Measurements from ENCODE around the gene POLN. TPM values are rescaled to one million over a fixed set of nuclear protein-coding genes. Genes with fewer than 3 reads are reported as not detected.

The POLN gene
- total RNA-seq, 2 experiments from 2014 or later = 5.5 to 5.6 TPM

DNA sequence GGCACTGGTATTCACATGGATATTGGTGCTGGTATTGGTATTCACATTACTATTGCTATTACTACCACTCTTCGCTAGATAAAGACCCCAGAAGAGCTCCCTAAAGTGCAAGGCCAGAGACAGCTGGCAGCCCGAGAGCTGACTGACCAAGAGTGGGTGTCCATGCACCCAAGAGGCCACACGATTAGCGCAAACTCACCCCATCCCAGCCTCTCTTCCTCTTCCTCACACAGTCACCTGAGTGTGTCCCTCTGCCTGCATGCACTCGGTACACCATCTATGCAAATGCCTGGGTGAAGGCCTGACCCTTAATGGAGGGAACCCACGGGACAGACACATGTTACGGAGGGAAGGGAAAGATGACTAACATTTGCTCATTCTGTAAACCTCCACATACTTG is 86.7 kb downstream of the POLN start:
- Mint-ChIP-seq H3K4me1 (no peaks in the 10 kb centered on the region), H3K27ac (no peak overlapping the region), H3K27me3 (no peaks in the 10 kb centered on the region), H3K4me3 (no peak overlapping the region), H3K9me3 (ENCODE audit: low read depth) (no peaks in the 10 kb centered on the region), H3K36me3 (peaks cover 5% of the 10 kb centered on the region)
- ATAC-seq (no peak), DNase-seq (no peak)
- CTCF ChIA-PET = no interaction called here

DNA sequence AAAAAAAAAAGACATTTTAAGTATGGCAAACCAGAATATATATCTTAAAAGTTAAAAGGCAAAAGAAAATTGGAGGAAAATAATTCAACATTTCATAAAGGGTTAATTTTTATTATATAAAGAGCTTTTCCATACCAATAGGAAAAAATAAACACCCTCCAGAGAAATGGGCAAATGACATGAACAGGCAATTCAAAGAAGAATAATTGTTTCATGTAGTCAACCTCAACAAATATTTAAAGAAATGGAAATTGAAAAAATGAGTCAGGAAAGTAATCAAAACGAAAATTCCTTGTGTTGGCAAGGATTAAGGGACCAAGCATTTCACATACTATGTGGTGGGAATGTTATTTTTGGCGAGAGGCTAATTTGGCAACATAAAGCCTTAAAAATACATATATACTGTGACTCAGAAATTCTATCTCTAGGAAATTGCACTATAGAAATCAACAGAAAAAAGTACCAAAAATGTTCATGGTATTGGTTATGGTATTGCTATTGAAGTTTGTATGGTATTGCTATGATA is 87.6 kb downstream of the POLN start:
- DNase-seq (no peak), ATAC-seq (no peak)
- Mint-ChIP-seq H3K36me3 (peaks cover 5% of the 10 kb centered on the region), H3K9me3 (ENCODE audit: low read depth) (no peaks in the 10 kb centered on the region), H3K27ac (no peak overlapping the region), H3K4me1 (no peaks in the 10 kb centered on the region), H3K27me3 (no peaks in the 10 kb centered on the region), H3K4me3 (no peak overlapping the region)
- CTCF ChIA-PET = no interaction called here

DNA sequence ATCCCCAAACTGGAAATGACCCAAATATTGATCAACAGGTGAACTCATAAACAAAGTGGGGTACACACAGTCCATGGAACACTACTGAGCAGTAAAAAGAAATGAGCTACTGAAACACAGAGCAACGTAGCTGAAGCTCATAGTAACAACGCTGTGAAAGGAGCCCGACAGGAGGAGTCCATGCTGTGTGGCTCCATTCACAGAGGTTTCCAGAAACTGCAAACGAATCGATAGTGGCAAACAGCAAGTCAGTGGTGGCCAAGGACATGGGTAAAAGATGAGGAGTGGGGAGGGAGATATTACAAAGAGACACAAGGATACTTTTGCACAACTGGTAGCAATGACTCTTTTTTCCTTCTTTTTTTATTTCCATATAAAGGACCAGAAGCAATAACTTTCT is 90.4 kb downstream of the POLN start:
- no peak overlapping the region for H3K27ac Mint-ChIP-seq
- H3K36me3 Mint-ChIP-seq = peaks cover 5% of the 10 kb centered on the region
- CTCF ChIA-PET = no interaction called here
- H3K4me1 Mint-ChIP-seq = no peaks in the 10 kb centered on the region
- H3K9me3 Mint-ChIP-seq (ENCODE audit: low read depth) = no peaks in the 10 kb centered on the region
- DNase-seq = no peak
- H3K4me3 Mint-ChIP-seq = no peak overlapping the region
- no peak for ATAC-seq
- no peaks in the 10 kb centered on the region for H3K27me3 Mint-ChIP-seq

DNA sequence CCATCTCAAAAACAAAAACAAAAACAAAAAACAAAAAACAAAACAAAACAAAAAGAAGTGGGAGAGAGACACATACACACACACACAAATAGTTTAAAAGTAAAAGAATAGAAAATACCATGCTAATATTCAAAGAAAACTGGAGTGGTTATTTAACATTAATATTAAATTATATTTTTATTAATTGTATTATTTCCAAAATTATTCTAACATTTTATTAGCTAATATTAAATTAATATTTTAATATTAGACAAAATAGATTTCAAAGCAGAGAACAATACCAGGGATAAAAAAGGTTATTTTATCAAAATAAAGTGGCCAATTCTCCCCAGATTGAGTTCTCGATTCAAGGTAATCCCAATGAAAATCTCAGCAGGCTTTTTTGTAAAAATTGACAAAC is 91.8 kb downstream of the POLN start:
- H3K4me1 Mint-ChIP-seq = no peaks in the 10 kb centered on the region
- no peak for ATAC-seq
- no peak overlapping the region for H3K27ac Mint-ChIP-seq
- H3K9me3 Mint-ChIP-seq (ENCODE audit: low read depth) = no peaks in the 10 kb centered on the region
- no peaks in the 10 kb centered on the region for H3K27me3 Mint-ChIP-seq
- H3K4me3 Mint-ChIP-seq = no peak overlapping the region
- CTCF ChIA-PET = no interaction called here
- H3K36me3 Mint-ChIP-seq = peaks cover 4% of the 10 kb centered on the region
- no peak for DNase-seq

DNA sequence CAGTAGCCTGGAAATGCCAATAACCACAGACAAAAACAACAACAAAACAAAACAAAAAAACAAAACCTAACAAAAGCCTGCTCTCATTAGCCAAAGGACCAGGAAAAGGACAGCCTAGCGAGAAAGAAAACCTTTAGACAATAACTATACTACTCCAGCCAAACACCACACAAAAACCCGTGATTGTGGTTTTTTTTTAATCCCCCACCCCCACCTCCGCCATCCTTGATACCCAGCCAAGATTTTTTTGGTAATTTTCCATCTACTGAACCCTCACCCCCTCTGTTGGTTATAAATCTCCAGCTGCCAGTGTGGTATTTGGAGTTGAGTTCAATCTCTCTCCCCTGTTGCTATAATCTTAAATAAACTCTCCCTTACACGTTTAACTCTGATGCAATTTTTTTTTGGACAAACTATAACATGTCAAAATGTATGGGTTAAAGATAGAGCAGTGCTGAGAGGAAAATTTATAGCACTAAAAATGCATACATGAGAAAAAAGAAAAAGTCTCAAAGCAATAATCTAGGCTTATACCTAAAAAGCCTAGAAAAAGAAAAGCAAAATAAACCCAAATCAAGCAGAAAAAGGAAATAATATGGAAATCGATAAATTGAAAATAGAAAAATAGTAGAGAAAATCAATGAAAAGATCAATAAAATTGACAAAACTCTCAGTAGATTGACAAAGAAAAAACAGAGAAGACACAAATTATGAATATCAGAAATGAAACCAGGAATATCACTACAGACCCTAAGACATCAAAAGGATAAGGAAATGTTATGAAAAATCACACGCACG is 99.1 kb downstream of the POLN start:
- Mint-ChIP-seq H3K4me3 (no peak overlapping the region), H3K36me3 (no peaks in the 10 kb centered on the region), H3K9me3 (ENCODE audit: low read depth) (no peaks in the 10 kb centered on the region), H3K27me3 (peaks cover 3% of the 10 kb centered on the region), H3K4me1 (peaks cover 3% of the 10 kb centered on the region), H3K27ac (no peak overlapping the region)
- no peak for ATAC-seq
- CTCF ChIA-PET = interaction anchor here (1.8 kb wide), 1 partner anchor 17 kb away, joined by 4 read pairs; no protein-coding TSS in a partner anchor
- DNase-seq = no peak

DNA sequence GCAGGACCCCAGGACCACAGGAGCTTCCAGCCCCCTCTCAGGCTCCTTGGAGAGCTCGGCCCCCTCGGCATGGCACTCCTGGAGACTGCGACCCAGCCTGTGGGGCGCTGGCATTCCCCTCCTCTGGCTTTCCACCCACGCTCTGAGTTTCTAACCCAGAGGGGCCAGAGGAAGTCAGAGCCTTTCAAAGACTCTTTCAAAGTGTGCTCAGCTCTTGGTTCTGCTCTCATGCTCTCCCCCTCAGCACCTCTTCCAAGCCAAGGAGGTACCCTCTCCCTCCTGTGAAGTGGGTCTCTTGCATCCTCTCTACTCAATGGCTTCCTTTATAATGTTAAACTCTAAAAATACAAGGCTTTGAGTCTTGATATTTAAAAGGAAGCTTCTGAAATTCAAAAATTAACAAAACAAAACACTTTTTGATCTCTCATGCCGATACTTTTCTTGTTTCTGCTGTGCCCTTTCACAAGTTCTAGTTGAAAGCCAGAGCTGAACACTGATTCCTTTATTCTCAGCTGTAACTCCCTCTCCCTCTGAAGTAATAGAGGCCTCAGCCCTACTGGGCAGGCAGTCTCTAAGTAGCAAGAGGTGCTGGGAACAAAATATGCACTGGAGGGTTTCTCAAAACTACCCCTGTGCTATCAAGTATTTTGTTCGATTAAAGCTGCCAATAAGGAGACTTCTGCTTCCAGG is 100.0 kb downstream of the POLN start:
- peaks cover 3% of the 10 kb centered on the region for H3K4me1 Mint-ChIP-seq
- no peak overlapping the region for H3K27ac Mint-ChIP-seq
- no peak for DNase-seq
- H3K27me3 Mint-ChIP-seq = peaks cover 5% of the 10 kb centered on the region
- H3K4me3 Mint-ChIP-seq = no peak overlapping the region
- no peaks in the 10 kb centered on the region for H3K9me3 Mint-ChIP-seq (ENCODE audit: low read depth)
- CTCF ChIA-PET = interaction anchor here (1.1 to 1.8 kb wide), 2 partner anchors 9 to 18 kb away, joined by 3 to 4 read pairs; no protein-coding TSS in a partner anchor
- ATAC-seq = no peak
- no peaks in the 10 kb centered on the region for H3K36me3 Mint-ChIP-seq

DNA sequence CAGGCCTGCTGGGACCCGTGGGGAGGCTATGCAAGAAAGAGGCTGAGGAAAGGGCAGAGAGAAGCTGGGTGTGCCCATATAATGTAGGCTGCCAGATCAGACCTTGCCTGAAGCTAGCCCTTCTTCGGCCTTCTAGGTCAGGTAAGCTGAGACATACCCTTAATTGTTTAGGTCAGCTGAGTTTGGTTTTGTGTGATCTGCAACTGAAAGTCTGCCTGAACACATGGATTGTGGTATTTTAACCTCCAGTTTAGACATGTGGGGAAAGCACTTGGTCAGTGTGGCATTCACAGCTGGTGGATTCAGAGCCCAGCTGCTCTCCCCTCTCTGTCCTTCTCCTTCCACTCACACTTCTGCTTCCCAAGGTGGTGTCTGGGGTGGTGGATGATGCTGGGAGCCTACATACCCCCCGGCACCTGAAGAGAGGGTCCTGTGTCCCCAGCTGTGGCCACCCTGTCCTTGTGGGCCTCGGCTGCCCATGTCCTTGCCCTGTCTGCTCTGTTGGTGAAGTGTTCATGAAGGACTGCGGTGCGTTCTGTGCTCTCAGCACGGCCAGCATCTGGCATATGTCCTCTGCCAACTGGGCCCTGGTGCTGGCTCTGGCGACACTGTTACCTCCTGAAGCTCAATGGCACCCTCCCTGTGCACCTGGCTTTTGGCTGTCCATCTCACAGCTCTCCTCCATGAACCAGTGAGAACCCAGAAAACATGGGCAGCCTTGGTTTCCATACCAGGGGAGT is 100.7 kb downstream of the POLN start:
- H3K4me1 Mint-ChIP-seq = peaks cover 3% of the 10 kb centered on the region
- peaks cover 11% of the 10 kb centered on the region for H3K27me3 Mint-ChIP-seq
- no peaks in the 10 kb centered on the region for H3K9me3 Mint-ChIP-seq (ENCODE audit: low read depth)
- DNase-seq = no peak
- H3K4me3 Mint-ChIP-seq = no peak overlapping the region
- H3K27ac Mint-ChIP-seq = no peak overlapping the region
- no peaks in the 10 kb centered on the region for H3K36me3 Mint-ChIP-seq
- no peak for ATAC-seq
- CTCF ChIA-PET = interaction anchor here (1.1 to 1.8 kb wide), 2 partner anchors 9 to 18 kb away, joined by 3 to 4 read pairs; no protein-coding TSS in a partner anchor

DNA sequence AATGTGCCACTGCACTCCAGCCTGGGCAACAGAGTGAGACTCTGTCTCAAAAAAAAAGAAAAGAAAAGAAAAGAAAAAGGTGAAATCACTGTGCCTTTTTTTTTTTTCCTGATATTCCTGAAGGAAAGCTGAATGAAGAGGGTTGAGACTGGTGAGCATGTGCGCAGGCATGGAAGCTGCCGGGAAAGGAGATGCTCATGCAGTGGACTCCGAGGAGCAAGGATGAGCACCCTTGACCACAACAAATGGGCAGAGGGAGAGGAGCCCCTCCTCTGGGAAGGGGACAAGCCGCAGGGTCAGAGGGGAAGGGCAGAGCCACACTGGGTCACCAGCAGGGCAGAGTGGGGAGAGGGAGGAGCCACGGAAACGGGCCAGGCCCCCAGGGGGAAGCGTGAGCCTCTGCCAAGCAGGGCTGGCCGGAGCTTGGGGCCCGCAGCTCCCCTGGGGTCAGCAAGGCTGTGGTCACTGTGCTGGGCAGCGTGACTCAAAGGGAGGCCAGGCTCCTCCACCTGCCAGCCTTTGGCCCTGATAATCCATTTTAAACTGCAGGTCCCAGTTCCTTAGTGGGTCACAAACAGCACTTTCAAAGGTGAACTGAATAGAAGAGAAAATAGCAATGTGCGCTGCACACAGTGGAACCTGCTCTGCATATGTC is 102.9 kb downstream of the POLN start:
- DNase-seq (no peak), ATAC-seq (no peak)
- Mint-ChIP-seq H3K9me3 (ENCODE audit: low read depth) (no peaks in the 10 kb centered on the region), H3K4me3 (no peak overlapping the region), H3K4me1 (peaks cover 18% of the 10 kb centered on the region), H3K27ac (no peak overlapping the region), H3K36me3 (peaks cover 3% of the 10 kb centered on the region), H3K27me3 (peaks cover 11% of the 10 kb centered on the region)
- CTCF ChIA-PET = interaction anchor here (1.2 to 1.3 kb wide), 2 partner anchors 23 to 81 kb away, joined by 3 read pairs; no protein-coding TSS in a partner anchor

DNA sequence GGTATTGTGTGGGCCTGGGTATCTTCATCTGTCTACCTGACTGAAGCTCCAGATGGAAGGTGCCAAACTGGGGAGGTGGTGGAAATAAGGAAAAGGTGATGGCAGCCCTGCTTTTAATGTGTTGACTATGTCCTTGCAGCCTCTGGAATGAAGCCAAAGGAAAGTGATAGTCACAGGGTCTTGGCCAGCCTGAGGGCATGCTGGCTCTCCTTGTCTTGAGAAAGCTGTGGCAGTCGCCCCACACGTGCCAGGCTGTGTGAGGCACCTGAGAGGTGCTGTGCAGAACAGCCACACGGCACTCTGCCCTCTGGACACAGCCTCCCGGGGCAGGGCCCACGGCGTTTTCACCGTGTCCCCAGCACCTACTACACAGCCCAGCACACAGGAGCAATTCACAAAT is 105.2 kb downstream of the POLN start:
- peaks cover 9% of the 10 kb centered on the region for H3K27me3 Mint-ChIP-seq
- ATAC-seq (no peak), DNase-seq (no peak)
- no peak overlapping the region for H3K4me3 Mint-ChIP-seq
- CTCF ChIA-PET = no interaction called here
- peaks cover 14% of the 10 kb centered on the region for H3K36me3 Mint-ChIP-seq
- H3K9me3 Mint-ChIP-seq (ENCODE audit: low read depth) = peaks cover 15% of the 10 kb centered on the region
- H3K27ac Mint-ChIP-seq = no peak overlapping the region
- H3K4me1 Mint-ChIP-seq = peaks cover 16% of the 10 kb centered on the region

DNA sequence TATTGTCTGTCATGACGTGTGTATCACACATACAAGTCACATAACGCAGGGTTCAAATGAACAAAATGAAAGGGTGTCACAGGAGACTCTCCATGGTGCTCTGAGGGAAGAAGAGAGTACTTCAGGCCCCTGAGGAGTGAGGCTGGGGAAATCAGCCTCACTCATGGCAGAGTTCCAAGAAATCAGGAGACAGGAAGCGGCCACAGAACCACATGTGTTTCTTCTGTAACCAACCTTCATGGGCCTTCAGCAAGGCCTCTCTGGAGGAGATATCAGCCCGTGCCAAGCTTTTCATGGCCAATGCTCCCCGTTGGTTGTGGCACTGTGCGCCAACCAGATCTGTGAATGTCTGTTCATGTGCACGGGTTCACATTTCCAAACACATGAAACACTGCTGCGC is 106.8 kb downstream of the POLN start:
- DNase-seq = peak; percentile 70
- Mint-ChIP-seq H3K4me3 (no peak overlapping the region), H3K27me3 (peaks cover 9% of the 10 kb centered on the region), H3K36me3 (peaks cover 17% of the 10 kb centered on the region), H3K27ac (no peak overlapping the region), H3K9me3 (ENCODE audit: low read depth) (peaks cover 17% of the 10 kb centered on the region), H3K4me1 (peaks cover 16% of the 10 kb centered on the region)
- ATAC-seq = peak; percentile 53
- CTCF ChIA-PET = no interaction called here

DNA sequence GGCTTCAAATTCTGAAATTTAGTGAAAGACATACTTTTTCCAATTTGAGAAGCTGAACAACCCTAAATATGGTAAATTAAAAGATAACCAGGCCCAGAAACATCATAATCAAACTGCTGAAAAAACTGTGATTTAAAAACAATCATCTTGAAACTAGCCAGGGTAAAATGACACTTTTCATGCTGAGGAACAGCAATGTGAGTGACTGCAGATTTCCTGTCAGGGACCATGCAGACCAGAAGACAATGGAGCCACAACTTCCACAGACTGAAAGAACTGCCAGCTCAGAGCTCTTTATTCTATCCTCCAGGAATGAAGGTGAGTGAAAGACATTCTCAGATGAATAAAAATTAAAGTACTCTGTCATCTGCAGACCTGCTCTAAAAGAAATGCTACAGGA is 109.5 kb downstream of the POLN start:
- no peak overlapping the region for H3K4me3 Mint-ChIP-seq
- peaks cover 6% of the 10 kb centered on the region for H3K27me3 Mint-ChIP-seq
- H3K36me3 Mint-ChIP-seq = peaks cover 17% of the 10 kb centered on the region
- H3K9me3 Mint-ChIP-seq (ENCODE audit: low read depth) = peaks cover 17% of the 10 kb centered on the region
- CTCF ChIA-PET = interaction anchor here (0.8 kb wide), 1 partner anchor 9 kb away, joined by 3 read pairs; no protein-coding TSS in a partner anchor
- ATAC-seq (no peak), DNase-seq (no peak)
- no peak overlapping the region for H3K27ac Mint-ChIP-seq
- peaks cover 16% of the 10 kb centered on the region for H3K4me1 Mint-ChIP-seq

DNA sequence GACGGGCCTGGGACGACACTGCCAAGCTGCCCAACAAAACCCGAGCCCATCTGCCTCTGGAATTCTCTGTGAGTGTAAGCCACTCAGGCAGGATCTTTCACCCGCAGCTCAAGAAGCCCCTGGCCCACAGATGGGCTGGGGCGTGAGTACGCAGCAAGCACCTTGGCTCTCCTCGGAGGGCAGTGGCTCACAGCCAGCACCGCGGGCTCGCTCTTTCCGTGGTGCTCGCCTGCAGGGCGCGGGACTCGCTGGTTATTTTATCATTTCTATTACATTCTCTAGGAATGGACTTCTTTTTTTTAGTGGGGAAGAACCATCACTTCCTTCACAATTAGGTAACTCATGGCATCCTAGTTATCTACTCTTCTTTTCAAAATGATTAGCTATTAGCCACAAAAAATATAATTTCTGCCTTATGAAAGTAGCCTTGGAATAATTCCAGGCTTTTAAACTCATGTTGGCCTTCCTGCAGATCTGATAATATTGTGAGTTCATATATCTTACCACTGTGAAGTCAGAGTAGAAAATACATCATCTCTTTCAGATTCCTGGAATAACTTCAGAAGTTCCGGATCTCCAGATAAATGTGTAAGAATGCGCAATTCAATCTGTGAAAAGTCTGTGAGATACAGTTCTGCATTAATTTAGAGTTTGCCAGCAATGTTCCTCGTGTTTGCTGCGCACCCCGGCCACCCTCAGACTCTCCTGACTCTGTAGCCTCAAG is 114.2 kb downstream of the POLN start:
- Mint-ChIP-seq H3K9me3 (ENCODE audit: low read depth) (peaks cover 11% of the 10 kb centered on the region), H3K27ac (no peak overlapping the region), H3K4me1 (peaks cover 2% of the 10 kb centered on the region), H3K36me3 (peaks cover 10% of the 10 kb centered on the region), H3K4me3 (no peak overlapping the region), H3K27me3 (no peaks in the 10 kb centered on the region)
- no peak for DNase-seq
- ATAC-seq = no peak
- CTCF ChIA-PET = no interaction called here

Measured in activated CD8-positive, alpha-beta memory T cell treated with anti-CD3 and anti-CD28 coated beads, Interleukin-2, amount 10 ng/mL, durations not matched to agents 7 days and 5 days (primary cell).